Omental fat pad (tissue), 4 donors: ENCODE results near the gene ATF5. TPM values are rescaled to one million over a fixed set of nuclear protein-coding genes. Genes with fewer than 3 reads are reported as not detected.
A peak's percentile ranks its signal among the peaks of the same experiment; 100 is the strongest.

Source experiments
- ATAC-seq: fragments of 150-250 bp; one replicate; pipeline ENCODE4 v1.9.1; 2016; ENCODE audit warnings: mild to moderate bottlenecking, moderate library complexity; ENCODE audit not compliant: low FRiP score
- DNase-seq: peaks from one replicate; pipeline ENCODE4 v3.0.0-alpha.2; 2019; ENCODE audit warnings: low spot score
- CTCF ChIP-seq, 3 donors: fragments of 450-650 bp; IDR thresholded peaks; one replicate each; pipeline ENCODE4 v1.5.1; 2016 to 2017; ENCODE audit warnings: antibody characterized with exemption in 3 of 3, mild to moderate bottlenecking in 3 of 3, moderate library complexity in 2 of 3
- total RNA-seq, 4 donors: library from RNA; depleted of rRNA; stranded (reverse); fragments of >200 nt; gene quantifications; one replicate each; pipeline ENCODE4 v1.1.0, GENCODE V29; 2016

The ATF5 gene
- total RNA-seq, 4 donors from 2014 or later, result 10.2 to 17.7 (median 15.7) TPM

- ATAC-seq, result no peak
- TF ChIP-seq CTCF (IDR thresholded peaks at IDR 0.05), result no peak
- no peak for DNase-seq
Observed at GRCh38 chr19:49931293-49932040, 2.5 kb downstream of the ATF5 start.

- no peak for ATAC-seq
- TF ChIP-seq CTCF (IDR thresholded peaks at IDR 0.05), result no peak
- DNase-seq, result no peak
Observed at GRCh38 chr19:49932041-49932451, 3.0 kb downstream of the ATF5 start.

GRCh38 chr19:49932731-49933131, 3.7 kb downstream of the ATF5 start:
- ATAC-seq (no peak), DNase-seq (no peak)
- TF ChIP-seq CTCF (IDR thresholded peaks at IDR 0.05), result no peak

- DNase-seq (no peak), ATAC-seq (no peak)
- TF ChIP-seq CTCF (IDR thresholded peaks at IDR 0.05), result no peak
Observed at GRCh38 chr19:49933643-49934042, 4.6 kb downstream of the ATF5 start.

GRCh38 chr19:49936549-49936948, 7.5 kb downstream of the ATF5 start:
- ATAC-seq (no peak), DNase-seq (no peak)

GRCh38 chr19:49937750-49938381, 8.9 kb downstream of the ATF5 start:
- peak in 2 of 3 donors; percentile 43 to 92 for TF ChIP-seq CTCF (IDR thresholded peaks at IDR 0.05)
- DNase-seq (peak; percentile 61), ATAC-seq (peak; percentile 48)

More at GRCh38 chr19:49936549-49936948, 7.5 kb downstream of the ATF5 start:
- TF ChIP-seq CTCF (IDR thresholded peaks at IDR 0.05), result no peak

- ATAC-seq (no peak), DNase-seq (no peak)
- no peak for TF ChIP-seq CTCF (IDR thresholded peaks at IDR 0.05)
Observed at GRCh38 chr19:49938662-49939061, 9.7 kb downstream of the ATF5 start.
